ENCODE measurements around the gene PLXDC1.
A peak's percentile ranks its signal among the peaks of the same experiment; 100 is the strongest.

Gene PLXDC1

GRCh38 chr17:39110435-39111136, 40.9 kb downstream of the PLXDC1 start:
- no peak for TF ChIP-seq CTCF (IDR thresholded peaks at IDR 0.05)
- TF ChIP-seq ZFX (IDR thresholded peaks at IDR 0.05; ENCODE audit: borderline replicate concordance), result no peak
- no peak overlapping the region for H3K27ac ChIP-seq

GRCh38 chr17:39108461-39109375, 42.7 kb downstream of the PLXDC1 start:
- TF ChIP-seq ZFX (IDR thresholded peaks at IDR 0.05; ENCODE audit: borderline replicate concordance) (no peak), CTCF (IDR thresholded peaks at IDR 0.05) (no peak)
- no peak overlapping the region for H3K27ac ChIP-seq

- TF ChIP-seq ZFX (IDR thresholded peaks at IDR 0.05; ENCODE audit: borderline replicate concordance) (no peak), CTCF (IDR thresholded peaks at IDR 0.05) (peak; percentile 26; the same call in 1 of the 2 replicates)
- no peak overlapping the region for H3K27ac ChIP-seq
These were observed 43.5 kb downstream of the PLXDC1 start for GRCh38 chr17:39107973-39108372.

GRCh38 chr17:39107155-39107554, 44.3 kb downstream of the PLXDC1 start:
- TF ChIP-seq ZFX (IDR thresholded peaks at IDR 0.05; ENCODE audit: borderline replicate concordance), result no peak
- no peak for TF ChIP-seq CTCF (IDR thresholded peaks at IDR 0.05)
- no peak overlapping the region for H3K27ac ChIP-seq

GRCh38 chr17:39105705-39106104, 45.7 kb downstream of the PLXDC1 start:
- TF ChIP-seq CTCF (IDR thresholded peaks at IDR 0.05), result no peak
- TF ChIP-seq ZFX (IDR thresholded peaks at IDR 0.05; ENCODE audit: borderline replicate concordance), result no peak
- H3K27ac ChIP-seq, result no peak overlapping the region

GRCh38 chr17:39104657-39105056, 46.8 kb downstream of the PLXDC1 start:
- TF ChIP-seq CTCF (IDR thresholded peaks at IDR 0.05), result no peak
- no peak for TF ChIP-seq ZFX (IDR thresholded peaks at IDR 0.05; ENCODE audit: borderline replicate concordance)
- no peak overlapping the region for H3K27ac ChIP-seq

- no peak for TF ChIP-seq CTCF (IDR thresholded peaks at IDR 0.05)
- no peak for TF ChIP-seq ZFX (IDR thresholded peaks at IDR 0.05; ENCODE audit: borderline replicate concordance)
- no peak overlapping the region for H3K27ac ChIP-seq
These were observed 47.4 kb downstream of the PLXDC1 start for GRCh38 chr17:39104046-39104445.
